HCT116 (cell line): Measurements from ENCODE around the gene HLA-DOA. TPM values are rescaled to one million over a fixed set of nuclear protein-coding genes. Genes with fewer than 3 reads are reported as not detected.

Experiments used
- ATAC-seq: fragments of 200-7000 bp; cut with Tn5 transposase; 2 replicates; pipeline ENCODE4 v1.9.1; 2020; ENCODE audit warnings: mild to moderate bottlenecking, moderate library complexity
- BruUV-seq: library from RNA; stranded (reverse); fragments of 400-500 nt; replicated peaks from 2 replicates; lab custom pipeline; 2021; lab: Mats Ljungman, UMichigan
- CTCF ChIA-PET: fragments of 300-600 bp; sonication (Branson Sonifier 250); formaldehyde crosslinking; loops from one replicate; lab custom pipeline; 2021; ENCODE audit warnings: antibody characterized with exemption; lab: Charles Lee
- POLR2A ChIA-PET: fragments of 300-600, 350-600 bp; sonication (Branson Sonifier 250); formaldehyde crosslinking; loops from one replicate; lab custom pipeline; 2021; ENCODE audit warnings: antibody characterized with exemption; lab: Charles Lee
- RAD21 ChIA-PET, 2 experiments: fragments of 300-600 bp; sonication (Branson Sonifier 250); formaldehyde crosslinking; loops; one replicate each; lab custom pipeline; 2023; ENCODE audit warnings: low total read pairs in 2 of 2; ENCODE audit not compliant: uncharacterized antibody in 2 of 2, unreplicated experiment in 2 of 2, low non-redundant PET in 1 of 2; lab: Charles Lee
- DNase-seq: peaks from one replicate; pipeline ENCODE4 v3.0.0-alpha.2; 2010; ENCODE audit warnings: low read depth, low spot score
- H2AFZ ChIP-seq: fragments of 200-600 bp; shearing (Covaris generic), sonication (generic); 2 replicates; pipeline ENCODE4 v1.6.1; 2017; ENCODE audit warnings: low read depth, mixed run types, mixed read lengths, antibody characterized with exemption, low read length; ENCODE audit not compliant: poor library complexity, severe bottlenecking
- H3K27ac ChIP-seq: 2 replicates; pipeline ENCODE4 v1.5.1; 2012; ENCODE audit warnings: low read depth, low read length
- H3K27me3 ChIP-seq: fragments of 200-600 bp; sonication (generic); 2 replicates; pipeline ENCODE4 v1.6.1; 2016; ENCODE audit warnings: mixed run types, low read length, mixed read lengths; ENCODE audit not compliant: insufficient read depth
- H3K36me3 ChIP-seq, 2 experiments: fragments of 200-500 bp in 1 of 2; fragments of 200-600 bp in 1 of 2; sonication (Bioruptor generic) in 1 of 2; sonication (generic) in 1 of 2; 2 replicates each; pipeline versions ENCODE4 v1.5.1 to v1.6.1; 2014 to 2016; ENCODE audit warnings: low read length in 2 of 2, inconsistent platforms in 1 of 2, mixed read lengths in 1 of 2, mixed run types in 1 of 2; ENCODE audit not compliant: insufficient read depth in 2 of 2, control insufficient read depth in 1 of 2
- H3K4me1 ChIP-seq, 2 experiments: fragments of 200-600 bp in 1 of 2; sonication (generic) in 1 of 2; 2 replicates each; pipeline versions ENCODE4 v1.5.1 to v1.6.1; 2012 to 2017; ENCODE audit warnings: low read length in 2 of 2, inconsistent platforms in 1 of 2, mild to moderate bottlenecking in 1 of 2, mixed read lengths in 1 of 2, mixed run types in 1 of 2, moderate library complexity in 1 of 2; ENCODE audit not compliant: insufficient read depth in 2 of 2, control insufficient read depth in 1 of 2
- H3K4me2 ChIP-seq: fragments of 200-600 bp; sonication (generic); 2 replicates; pipeline ENCODE4 v1.6.1; 2017; ENCODE audit warnings: mixed run types, low read length, mixed read lengths
- H3K4me3 ChIP-seq, 2 experiments: fragments of 200-600 bp in 1 of 2; sonication (generic) in 1 of 2; replicated peaks in 1 of 2; 2 replicates each; pipeline ENCODE4 v1.5.1; 2011 to 2016; ENCODE audit warnings: low read length in 2 of 2, control low read depth in 1 of 2, low read depth in 1 of 2, mild to moderate bottlenecking in 1 of 2, mixed read lengths in 1 of 2, mixed run types in 1 of 2
- H3K79me2 ChIP-seq: fragments of 200-600 bp; sonication (generic); 2 replicates; pipeline ENCODE4 v1.6.1; 2017; ENCODE audit warnings: mild to moderate bottlenecking, mixed run types, low read length, moderate library complexity, mixed read lengths; ENCODE audit not compliant: insufficient read depth
- H3K9ac ChIP-seq: fragments of 200-600 bp; sonication (generic); 2 replicates; pipeline ENCODE4 v1.6.1; 2016; ENCODE audit warnings: low read length, mixed read lengths
- H3K9me2 ChIP-seq: fragments of 200-600 bp; sonication (generic), shearing (Covaris generic); 2 replicates; pipeline ENCODE4 v1.6.1; 2017; ENCODE audit warnings: mixed run types, mild to moderate bottlenecking, moderate library complexity; ENCODE audit not compliant: insufficient read depth
- H3K9me3 ChIP-seq, 2 experiments: fragments of 200-500 bp in 1 of 2; fragments of 200-600 bp in 1 of 2; sonication (Bioruptor generic) in 1 of 2; sonication (generic) in 1 of 2; 2 replicates each; pipeline ENCODE4 v1.6.1; 2014 to 2017; ENCODE audit warnings: low read length in 2 of 2, mixed read lengths in 2 of 2, inconsistent platforms in 1 of 2, low read depth in 1 of 2, mild to moderate bottlenecking in 1 of 2, mixed run types in 1 of 2, moderate library complexity in 1 of 2; ENCODE audit not compliant: control insufficient read depth in 1 of 2, insufficient read depth in 1 of 2
- H4K20me1 ChIP-seq: fragments of 200-600 bp; sonication (generic), shearing (Covaris generic); 2 replicates; pipeline ENCODE4 v1.6.1; 2017; ENCODE audit warnings: mixed run types, mild to moderate bottlenecking, moderate library complexity; ENCODE audit not compliant: insufficient read depth
- CEBPB ChIP-seq: IDR thresholded peaks from 2 replicates; pipeline ENCODE4 v1.6.1; 2012; ENCODE audit warnings: low read depth
- EGR1 ChIP-seq: IDR thresholded peaks from 2 replicates; pipeline ENCODE4 v1.6.1; 2012; ENCODE audit warnings: low read depth
- EZH2 ChIP-seq: fragments of 200-600 bp; sonication (generic); IDR thresholded peaks from 2 replicates; pipeline ENCODE4 v1.6.1; 2017; ENCODE audit warnings: antibody characterized with exemption, mixed run types
- FOSL1 ChIP-seq: IDR thresholded peaks from 2 replicates; pipeline ENCODE4 v1.6.1; 2012; ENCODE audit warnings: low read depth
- JUND ChIP-seq: IDR thresholded peaks from 2 replicates; pipeline ENCODE4 v1.6.1; 2012
- POLR2A ChIP-seq: IDR thresholded peaks from 2 replicates; pipeline ENCODE4 v1.7.0; 2011; ENCODE audit warnings: borderline replicate concordance; ENCODE audit not compliant: insufficient read depth, insufficient read length; ENCODE audit errors: extremely low read depth
- RAD21 ChIP-seq: IDR thresholded peaks from 2 replicates; pipeline ENCODE4 v1.6.1; 2012; ENCODE audit warnings: low read depth, mild to moderate bottlenecking
- SIN3A ChIP-seq: IDR thresholded peaks from 2 replicates; pipeline ENCODE4 v1.6.1; 2012; ENCODE audit warnings: low read depth
- SP1 ChIP-seq: IDR thresholded peaks from 2 replicates; pipeline ENCODE4 v1.6.1; 2012; ENCODE audit warnings: low read depth
- SRF ChIP-seq: IDR thresholded peaks from 2 replicates; pipeline ENCODE4 v1.6.1; 2012; ENCODE audit warnings: low read depth
- YY1 ChIP-seq: IDR thresholded peaks from 2 replicates; pipeline ENCODE4 v1.6.1; 2011; ENCODE audit warnings: low read length, low read depth, moderate library complexity, mild to moderate bottlenecking; ENCODE audit not compliant: insufficient replicate concordance; ENCODE audit errors: extremely low read depth
- ZFX ChIP-seq: fragments of 450-650 bp; IDR thresholded peaks from 2 replicates; pipeline ENCODE4 v1.6.1; 2017
- ZNF274 ChIP-seq: fragments of 200-500 bp; sonication (Bioruptor generic); IDR thresholded peaks from 2 replicates; pipeline ENCODE4 v1.6.1; 2014; ENCODE audit warnings: mild to moderate bottlenecking, low read depth, low read length, inconsistent platforms
- intact Hi-C: fragments of 100-400 bp; cut with micrococcal nuclease; formaldehyde crosslinking; loops from 2 replicates; pipeline ENCODE4 v1.10.0; 2022
- total RNA-seq: library from RNA; stranded (reverse); gene quantifications from one replicate; pipeline ENCODE4 v1.2.1, GENCODE V29; 2021; ENCODE audit not compliant: unreplicated experiment
- TF ChIP-seq, protein P1 (sequence below): IDR thresholded peaks from 2 replicates; pipeline ENCODE4 v1.6.1; 2011; ENCODE audit warnings: mild to moderate bottlenecking, low read length, moderate library complexity; ENCODE audit not compliant: insufficient replicate concordance; ENCODE audit errors: extremely low read depth

The HLA-DOA gene
- total RNA-seq, 1 experiment from 2014 or later, result 0.39 TPM

DNA sequence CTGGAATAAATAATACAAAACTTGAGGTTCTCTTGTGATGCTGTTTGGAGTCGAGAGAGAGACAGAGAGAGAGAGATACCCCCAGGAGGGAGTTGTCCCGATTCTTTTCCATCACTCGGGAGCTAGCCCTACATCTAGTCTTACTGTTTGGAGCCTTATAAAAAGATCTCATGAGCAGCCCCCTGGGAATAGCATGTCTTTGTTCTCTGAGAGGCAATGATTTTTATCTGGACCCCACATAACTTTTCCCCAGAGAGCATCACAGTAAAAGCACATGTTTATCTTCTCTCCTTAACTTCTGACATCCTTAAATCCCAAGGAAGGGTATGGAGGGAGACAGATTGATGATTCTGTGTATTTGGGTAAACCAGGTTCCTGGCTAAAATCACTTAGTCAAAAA is 20.9 kb upstream of the HLA-DOA start:
- intact Hi-C loops, result no loop called here
- no peak overlapping the region for H3K9ac ChIP-seq
- ATAC-seq (no peak), DNase-seq (no peak)
- no peak overlapping the region for H2AFZ ChIP-seq
- H3K79me2 ChIP-seq, result no peaks in the 10 kb centered on the region
- ChIA-PET POLR2A (no interaction called here), CTCF (interaction anchor here (1.6 kb wide), 1 partner anchor 14 kb away, joined by 4 read pairs; no protein-coding TSS in a partner anchor), RAD21 (no interaction called here)
- H3K27me3 ChIP-seq, result peaks cover 22% of the 10 kb centered on the region
- H3K36me3 ChIP-seq, result no peaks in the 10 kb centered on the region
- BruUV-seq, result no TSS peak
- TF ChIP-seq EZH2, result no peak
- TF ChIP-seq FOSL1, result no peak
- TF ChIP-seq, protein P1, sequence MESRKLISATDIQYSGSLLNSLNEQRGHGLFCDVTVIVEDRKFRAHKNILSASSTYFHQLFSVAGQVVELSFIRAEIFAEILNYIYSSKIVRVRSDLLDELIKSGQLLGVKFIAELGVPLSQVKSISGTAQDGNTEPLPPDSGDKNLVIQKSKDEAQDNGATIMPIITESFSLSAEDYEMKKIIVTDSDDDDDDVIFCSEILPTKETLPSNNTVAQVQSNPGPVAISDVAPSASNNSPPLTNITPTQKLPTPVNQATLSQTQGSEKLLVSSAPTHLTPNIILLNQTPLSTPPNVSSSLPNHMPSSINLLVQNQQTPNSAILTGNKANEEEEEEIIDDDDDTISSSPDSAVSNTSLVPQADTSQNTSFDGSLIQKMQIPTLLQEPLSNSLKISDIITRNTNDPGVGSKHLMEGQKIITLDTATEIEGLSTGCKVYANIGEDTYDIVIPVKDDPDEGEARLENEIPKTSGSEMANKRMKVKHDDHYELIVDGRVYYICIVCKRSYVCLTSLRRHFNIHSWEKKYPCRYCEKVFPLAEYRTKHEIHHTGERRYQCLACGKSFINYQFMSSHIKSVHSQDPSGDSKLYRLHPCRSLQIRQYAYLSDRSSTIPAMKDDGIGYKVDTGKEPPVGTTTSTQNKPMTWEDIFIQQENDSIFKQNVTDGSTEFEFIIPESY, result no peak
- TF ChIP-seq SP1, result no peak
- no peak for TF ChIP-seq YY1
- no peak for TF ChIP-seq JUND
- no peak for TF ChIP-seq ZNF274
- no peak for TF ChIP-seq RAD21
- TF ChIP-seq SRF, result no peak
- TF ChIP-seq POLR2A, result no peak
- TF ChIP-seq CEBPB, result no peak
- no peak for TF ChIP-seq SIN3A
- no peak for TF ChIP-seq EGR1
- no peak for TF ChIP-seq ZFX
- no peak overlapping the region for H3K4me3 ChIP-seq
- H3K9me3 ChIP-seq, result no peaks in the 10 kb centered on the region
- no peak overlapping the region for H3K4me2 ChIP-seq
- H4K20me1 ChIP-seq, result no peaks in the 10 kb centered on the region
- no peaks in the 10 kb centered on the region for H3K9me2 ChIP-seq
- H3K4me1 ChIP-seq, result no peaks in the 10 kb centered on the region
- no peak overlapping the region for H3K27ac ChIP-seq
